ENCODE results near the gene ZMAT5. TPM values are rescaled to one million over a fixed set of nuclear protein-coding genes. Genes with fewer than 3 reads are reported as not detected.

ZMAT5 gene
- total and polyA plus RNA-seq, 9 of the 15 experiments (the other 6 are each of a cell fraction or from before 2014, with no cell fraction given) = 2.0 to 25.2 (median 11.9) TPM

DNA sequence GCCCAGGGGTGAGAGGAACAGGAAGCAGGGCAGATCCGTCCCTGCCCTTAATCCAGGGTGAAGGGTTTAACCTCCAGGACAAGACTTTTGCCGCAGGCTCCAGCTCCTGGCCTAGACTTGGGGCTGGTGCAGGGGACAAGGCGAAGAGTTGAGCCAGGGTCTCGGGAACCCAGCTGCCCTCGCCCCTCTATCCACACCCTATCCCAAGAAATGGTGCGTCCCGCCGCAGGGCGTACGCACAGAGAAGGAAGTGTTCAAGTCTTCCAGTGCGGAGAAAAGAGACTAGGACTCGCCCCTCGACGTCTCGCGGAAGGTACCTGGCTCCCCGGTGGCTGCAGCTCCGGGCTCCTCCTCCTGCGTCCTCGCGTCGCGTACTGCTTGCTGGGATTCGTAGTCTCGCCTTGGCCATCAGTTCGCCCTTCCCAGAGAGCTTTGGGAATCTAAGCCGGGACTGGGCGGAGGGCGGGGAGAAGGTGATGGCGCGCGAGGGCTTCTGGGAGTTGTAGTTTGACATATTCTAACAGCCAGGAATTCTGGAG, at the start of gene ZMAT5 (continued):
- no peak for TF ChIP-seq ARID1B (IDR thresholded peaks at IDR 0.05)
- no peak for TF ChIP-seq CREBBP (IDR thresholded peaks at IDR 0.05; ENCODE audit: low read depth, low read length)
- TF ChIP-seq SNRNP70 (optimal IDR thresholded peaks at IDR 0.05; ENCODE audit: low read depth, low read length) = no peak
- no peak for TF ChIP-seq RFX1 (IDR thresholded peaks at IDR 0.05)
- TF ChIP-seq ZBTB8A (IDR thresholded peaks at IDR 0.05; ENCODE audit: partially characterized antibody) = no peak
- no peak for TF ChIP-seq ZNF583 (CRISPR knock-in tag; IDR thresholded peaks at IDR 0.05)
- no peak for TF ChIP-seq ZBTB1 (CRISPR knock-in tag; IDR thresholded peaks at IDR 0.05; ENCODE audit: borderline replicate concordance, low read depth)
- no peak for TF ChIP-seq TARDBP (IDR thresholded peaks at IDR 0.05)
- no peak for TF ChIP-seq ZKSCAN8 (CRISPR knock-in tag; IDR thresholded peaks at IDR 0.05)
- TF ChIP-seq RBM15 (IDR thresholded peaks at IDR 0.05; ENCODE audit: insufficient read depth, low read length) = no peak
- TF ChIP-seq TAL1 (IDR thresholded peaks at IDR 0.05) = no peak
- TF ChIP-seq, protein P1, sequence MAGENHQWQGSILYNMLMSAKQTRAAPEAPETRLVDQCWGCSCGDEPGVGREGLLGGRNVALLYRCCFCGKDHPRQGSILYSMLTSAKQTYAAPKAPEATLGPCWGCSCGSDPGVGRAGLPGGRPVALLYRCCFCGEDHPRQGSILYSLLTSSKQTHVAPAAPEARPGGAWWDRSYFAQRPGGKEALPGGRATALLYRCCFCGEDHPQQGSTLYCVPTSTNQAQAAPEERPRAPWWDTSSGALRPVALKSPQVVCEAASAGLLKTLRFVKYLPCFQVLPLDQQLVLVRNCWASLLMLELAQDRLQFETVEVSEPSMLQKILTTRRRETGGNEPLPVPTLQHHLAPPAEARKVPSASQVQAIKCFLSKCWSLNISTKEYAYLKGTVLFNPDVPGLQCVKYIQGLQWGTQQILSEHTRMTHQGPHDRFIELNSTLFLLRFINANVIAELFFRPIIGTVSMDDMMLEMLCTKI (IDR thresholded peaks at IDR 0.05; ENCODE audit: partially characterized antibody) = no peak
- TF ChIP-seq NCOA6 (IDR thresholded peaks at IDR 0.05) = peak; percentile 63; the same call in 1 of the 2 replicates
- TF ChIP-seq EWSR1 (IDR thresholded peaks at IDR 0.05; ENCODE audit: borderline replicate concordance, low read depth, partially characterized antibody) = no peak
- no peak for TF ChIP-seq SOX6 (IDR thresholded peaks at IDR 0.05)
- no peak for TF ChIP-seq BMI1 (IDR thresholded peaks at IDR 0.05; ENCODE audit: low read length)
- no peak for TF ChIP-seq NEUROD1 (IDR thresholded peaks at IDR 0.05; ENCODE audit: borderline replicate concordance, low read depth, low read length, partially characterized antibody)
- TF ChIP-seq MTF1 (CRISPR knock-in tag; IDR thresholded peaks at IDR 0.05; ENCODE audit: borderline replicate concordance) = no peak
- no peak for TF ChIP-seq PRMT5 (CRISPR knock-in tag; IDR thresholded peaks at IDR 0.05)
- TF ChIP-seq, protein P2, sequence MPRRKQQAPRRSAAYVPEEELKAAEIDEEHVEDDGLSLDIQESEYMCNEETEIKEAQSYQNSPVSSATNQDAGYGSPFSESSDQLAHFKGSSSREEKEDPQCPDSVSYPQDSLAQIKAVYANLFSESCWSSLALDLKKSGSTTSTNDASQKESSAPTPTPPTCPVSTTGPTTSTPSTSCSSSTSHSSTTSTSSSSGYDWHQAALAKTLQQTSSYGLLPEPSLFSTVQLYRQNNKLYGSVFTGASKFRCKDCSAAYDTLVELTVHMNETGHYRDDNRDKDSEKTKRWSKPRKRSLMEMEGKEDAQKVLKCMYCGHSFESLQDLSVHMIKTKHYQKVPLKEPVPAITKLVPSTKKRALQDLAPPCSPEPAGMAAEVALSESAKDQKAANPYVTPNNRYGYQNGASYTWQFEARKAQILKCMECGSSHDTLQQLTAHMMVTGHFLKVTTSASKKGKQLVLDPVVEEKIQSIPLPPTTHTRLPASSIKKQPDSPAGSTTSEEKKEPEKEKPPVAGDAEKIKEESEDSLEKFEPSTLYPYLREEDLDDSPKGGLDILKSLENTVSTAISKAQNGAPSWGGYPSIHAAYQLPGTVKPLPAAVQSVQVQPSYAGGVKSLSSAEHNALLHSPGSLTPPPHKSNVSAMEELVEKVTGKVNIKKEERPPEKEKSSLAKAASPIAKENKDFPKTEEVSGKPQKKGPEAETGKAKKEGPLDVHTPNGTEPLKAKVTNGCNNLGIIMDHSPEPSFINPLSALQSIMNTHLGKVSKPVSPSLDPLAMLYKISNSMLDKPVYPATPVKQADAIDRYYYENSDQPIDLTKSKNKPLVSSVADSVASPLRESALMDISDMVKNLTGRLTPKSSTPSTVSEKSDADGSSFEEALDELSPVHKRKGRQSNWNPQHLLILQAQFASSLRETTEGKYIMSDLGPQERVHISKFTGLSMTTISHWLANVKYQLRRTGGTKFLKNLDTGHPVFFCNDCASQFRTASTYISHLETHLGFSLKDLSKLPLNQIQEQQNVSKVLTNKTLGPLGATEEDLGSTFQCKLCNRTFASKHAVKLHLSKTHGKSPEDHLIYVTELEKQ (CRISPR knock-in tag; IDR thresholded peaks at IDR 0.05) = no peak
- peak; percentile 42; the same call in 1 of the 2 replicates for TF ChIP-seq POLR2H (tag; IDR thresholded peaks at IDR 0.05; ENCODE audit: low read depth)
- TF ChIP-seq ZFX (CRISPR knock-in tag; IDR thresholded peaks at IDR 0.05) = peak; percentile 48
- no peak for TF ChIP-seq CBX5 (IDR thresholded peaks at IDR 0.05; ENCODE audit: borderline replicate concordance, low read depth)
- TF ChIP-seq ILK (tag; IDR thresholded peaks at IDR 0.05; ENCODE audit: borderline replicate concordance, low read depth) = no peak
- TF ChIP-seq, protein P3, sequence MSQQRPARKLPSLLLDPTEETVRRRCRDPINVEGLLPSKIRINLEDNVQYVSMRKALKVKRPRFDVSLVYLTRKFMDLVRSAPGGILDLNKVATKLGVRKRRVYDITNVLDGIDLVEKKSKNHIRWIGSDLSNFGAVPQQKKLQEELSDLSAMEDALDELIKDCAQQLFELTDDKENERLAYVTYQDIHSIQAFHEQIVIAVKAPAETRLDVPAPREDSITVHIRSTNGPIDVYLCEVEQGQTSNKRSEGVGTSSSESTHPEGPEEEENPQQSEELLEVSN (IDR thresholded peaks at IDR 0.05; ENCODE audit: borderline replicate concordance in 1 of 2, extremely low read depth in 1 of 2, insufficient read depth in 1 of 2, insufficient read length in 1 of 2, low read depth in 1 of 2, low read length in 1 of 2, poor library complexity in 1 of 2, severe bottlenecking in 1 of 2) = peak in 1 of 2 experiments; percentile 2
